Measurements from ENCODE around the gene DUOXA1.

The DUOXA1 gene

DNA sequence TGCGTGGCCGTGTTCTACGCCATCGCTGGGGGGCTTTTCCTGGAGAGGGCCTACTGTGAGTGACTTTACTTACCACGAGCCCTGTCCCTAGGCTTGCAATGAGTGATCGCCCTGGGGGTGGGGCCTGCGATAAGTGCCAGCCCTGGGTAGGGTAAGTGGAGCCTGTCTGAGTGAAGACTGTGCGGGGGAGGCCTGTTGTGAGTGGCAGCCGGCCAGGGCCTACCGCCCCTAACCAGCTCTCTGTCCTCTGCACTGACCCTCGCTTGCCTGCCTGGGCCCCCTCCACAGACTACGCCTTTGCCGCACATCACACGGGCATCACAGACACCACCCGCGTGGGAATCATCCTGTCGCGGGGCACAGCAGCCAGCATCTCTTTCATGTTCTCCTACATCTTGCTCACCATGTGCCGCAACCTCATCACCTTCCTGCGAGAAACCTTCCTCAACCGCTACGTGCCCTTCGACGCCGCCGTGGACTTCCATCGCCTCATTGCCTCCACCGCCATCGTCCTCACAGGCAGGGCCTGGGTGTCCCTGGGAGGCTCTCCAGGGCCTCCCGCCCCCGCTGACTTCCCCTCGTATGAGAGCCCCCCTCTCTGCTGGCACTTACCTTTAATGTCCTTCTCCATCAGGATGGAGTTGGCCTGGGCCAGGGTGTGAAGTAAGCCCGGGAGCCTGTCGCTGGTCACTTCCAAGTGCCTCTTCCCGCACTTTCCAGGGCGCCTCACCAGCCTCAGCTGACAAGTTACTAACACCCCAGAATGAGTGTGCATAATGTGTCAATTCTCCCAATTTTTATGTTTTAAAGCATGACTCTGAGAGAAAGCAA is 22.5 kb upstream of the DUOXA1 start:
- DNase-seq (ENCODE audit: low read depth): no peak
- H3K4me3 ChIP-seq (ENCODE audit: low read depth, low read length): no peak overlapping the region
- TF ChIP-seq, protein P1, sequence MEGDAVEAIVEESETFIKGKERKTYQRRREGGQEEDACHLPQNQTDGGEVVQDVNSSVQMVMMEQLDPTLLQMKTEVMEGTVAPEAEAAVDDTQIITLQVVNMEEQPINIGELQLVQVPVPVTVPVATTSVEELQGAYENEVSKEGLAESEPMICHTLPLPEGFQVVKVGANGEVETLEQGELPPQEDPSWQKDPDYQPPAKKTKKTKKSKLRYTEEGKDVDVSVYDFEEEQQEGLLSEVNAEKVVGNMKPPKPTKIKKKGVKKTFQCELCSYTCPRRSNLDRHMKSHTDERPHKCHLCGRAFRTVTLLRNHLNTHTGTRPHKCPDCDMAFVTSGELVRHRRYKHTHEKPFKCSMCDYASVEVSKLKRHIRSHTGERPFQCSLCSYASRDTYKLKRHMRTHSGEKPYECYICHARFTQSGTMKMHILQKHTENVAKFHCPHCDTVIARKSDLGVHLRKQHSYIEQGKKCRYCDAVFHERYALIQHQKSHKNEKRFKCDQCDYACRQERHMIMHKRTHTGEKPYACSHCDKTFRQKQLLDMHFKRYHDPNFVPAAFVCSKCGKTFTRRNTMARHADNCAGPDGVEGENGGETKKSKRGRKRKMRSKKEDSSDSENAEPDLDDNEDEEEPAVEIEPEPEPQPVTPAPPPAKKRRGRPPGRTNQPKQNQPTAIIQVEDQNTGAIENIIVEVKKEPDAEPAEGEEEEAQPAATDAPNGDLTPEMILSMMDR (IDR thresholded peaks at IDR 0.05; ENCODE audit: insufficient read depth, low read depth, low read length, missing control alignments): no peak

DNA sequence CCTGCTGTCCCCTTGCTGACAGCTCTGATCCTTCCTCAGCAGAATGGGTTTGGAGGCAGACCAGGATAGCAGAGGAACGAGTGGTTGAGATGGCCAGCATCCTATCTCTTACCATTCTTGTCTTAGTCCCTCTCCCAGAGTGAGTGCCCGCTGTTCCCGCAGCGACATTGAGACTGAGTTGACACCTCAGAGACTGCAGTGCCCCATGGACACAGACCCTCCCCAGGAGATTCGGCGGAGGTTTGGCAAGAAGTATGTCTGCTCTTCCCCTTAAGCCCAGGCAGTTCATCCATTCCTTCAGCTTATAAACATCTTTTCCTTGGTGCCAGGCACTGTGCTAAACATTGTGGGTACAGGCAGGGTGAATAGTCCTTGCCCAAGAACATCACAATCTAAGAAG is 21.3 kb upstream of the DUOXA1 start:
- TF ChIP-seq, protein P1 (IDR thresholded peaks at IDR 0.05; ENCODE audit: insufficient read depth, low read depth, low read length, missing control alignments): no peak
- DNase-seq (ENCODE audit: low read depth): no peak
- no peak overlapping the region for H3K4me3 ChIP-seq (ENCODE audit: low read depth, low read length)

DNA sequence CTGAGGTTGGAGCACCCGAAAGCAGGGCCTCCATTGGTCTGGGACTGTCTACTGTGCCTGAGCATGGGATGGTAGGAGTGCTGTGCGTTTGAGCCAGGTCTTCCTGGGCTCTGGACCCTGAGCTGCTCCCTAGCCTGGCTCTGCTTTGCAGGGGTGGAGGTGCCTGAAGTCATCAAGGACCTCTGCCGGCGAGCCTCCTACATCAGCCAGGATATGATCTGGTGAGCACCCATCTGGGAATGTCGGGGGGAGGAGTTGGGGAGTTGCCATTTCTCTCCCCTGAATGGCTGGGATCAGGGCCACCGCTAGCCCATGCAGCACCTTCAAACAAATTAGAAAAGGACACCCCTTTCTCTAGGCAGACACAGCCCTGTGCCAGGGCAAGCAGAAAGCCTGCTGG is 20.8 kb upstream of the DUOXA1 start:
- H3K4me3 ChIP-seq (ENCODE audit: low read depth, low read length): no peak overlapping the region
- TF ChIP-seq, protein P1 (IDR thresholded peaks at IDR 0.05; ENCODE audit: insufficient read depth, low read depth, low read length, missing control alignments): no peak
- DNase-seq (ENCODE audit: low read depth): no peak

DNA sequence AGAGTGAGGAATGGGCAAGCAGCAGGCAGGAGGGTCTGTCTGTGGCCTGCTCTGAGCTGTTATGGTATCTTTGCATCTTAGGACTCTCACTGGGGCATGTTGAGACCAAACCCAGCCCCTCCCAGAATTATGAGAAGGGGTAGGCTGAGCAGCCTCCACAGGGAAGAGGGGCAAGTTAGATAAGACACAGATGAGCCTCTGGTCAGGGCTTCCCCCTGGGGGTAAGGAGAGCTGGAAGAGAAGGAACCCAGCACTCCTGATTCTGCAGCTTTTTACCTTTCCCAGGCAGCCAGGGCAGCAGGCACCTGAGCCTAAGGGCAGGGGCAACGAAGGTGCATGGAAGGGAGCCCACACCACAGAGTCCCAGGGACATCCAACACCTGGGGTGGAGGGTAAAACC is 19.4 kb upstream of the DUOXA1 start:
- TF ChIP-seq, protein P1 (IDR thresholded peaks at IDR 0.05; ENCODE audit: insufficient read depth, low read depth, low read length, missing control alignments): no peak
- no peak overlapping the region for H3K4me3 ChIP-seq (ENCODE audit: low read depth, low read length)
- DNase-seq (ENCODE audit: low read depth): no peak

DNA sequence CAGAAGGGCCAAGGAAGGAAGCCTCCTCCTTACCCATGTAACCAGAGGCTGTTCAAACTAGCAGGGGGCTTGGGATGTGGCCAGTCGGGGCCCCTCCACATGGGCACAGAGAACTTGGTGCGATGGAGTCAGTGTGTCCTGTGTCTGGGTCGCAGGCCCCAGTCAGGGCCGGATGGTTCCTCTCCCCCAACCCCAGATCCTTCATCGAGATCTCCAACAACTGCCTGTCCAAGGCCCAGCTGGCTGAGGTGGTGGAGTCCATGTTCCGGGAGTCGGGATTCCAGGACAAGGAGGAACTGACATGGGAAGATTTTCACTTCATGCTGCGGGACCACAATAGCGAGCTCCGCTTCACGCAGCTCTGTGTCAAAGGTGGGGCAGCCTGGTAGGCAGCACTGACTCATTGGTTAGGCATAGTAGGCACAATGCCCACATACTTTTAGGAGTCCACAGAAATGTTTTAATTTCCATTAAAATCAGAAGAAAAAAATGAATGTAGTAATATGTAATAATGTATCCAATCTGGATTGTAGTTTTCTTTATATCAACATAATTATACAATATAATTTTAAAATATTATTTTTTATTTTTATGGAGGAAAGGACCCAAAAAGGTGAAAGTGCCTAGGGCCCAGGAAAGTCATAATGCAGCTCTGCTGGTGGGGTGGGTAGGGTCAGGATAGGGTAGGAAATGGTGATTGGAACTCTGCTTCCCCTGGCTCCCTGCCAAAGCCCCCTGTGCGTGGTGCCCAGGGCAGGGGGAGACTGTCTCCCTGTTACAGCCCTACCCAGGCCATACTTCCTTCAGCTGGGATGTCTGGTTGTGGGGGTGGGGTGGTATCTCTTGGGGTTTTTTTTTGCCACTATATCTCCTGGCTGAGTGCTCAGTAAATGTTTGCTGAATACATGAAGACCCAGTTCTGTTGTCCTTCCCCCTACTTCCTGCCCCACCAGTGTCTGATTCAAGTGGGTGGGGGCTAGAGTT is 18.7 kb upstream of the DUOXA1 start:
- no peak overlapping the region for H3K4me3 ChIP-seq (ENCODE audit: low read depth, low read length)
- TF ChIP-seq, protein P1 (IDR thresholded peaks at IDR 0.05; ENCODE audit: insufficient read depth, low read depth, low read length, missing control alignments): no peak
- no peak for DNase-seq (ENCODE audit: low read depth)

DNA sequence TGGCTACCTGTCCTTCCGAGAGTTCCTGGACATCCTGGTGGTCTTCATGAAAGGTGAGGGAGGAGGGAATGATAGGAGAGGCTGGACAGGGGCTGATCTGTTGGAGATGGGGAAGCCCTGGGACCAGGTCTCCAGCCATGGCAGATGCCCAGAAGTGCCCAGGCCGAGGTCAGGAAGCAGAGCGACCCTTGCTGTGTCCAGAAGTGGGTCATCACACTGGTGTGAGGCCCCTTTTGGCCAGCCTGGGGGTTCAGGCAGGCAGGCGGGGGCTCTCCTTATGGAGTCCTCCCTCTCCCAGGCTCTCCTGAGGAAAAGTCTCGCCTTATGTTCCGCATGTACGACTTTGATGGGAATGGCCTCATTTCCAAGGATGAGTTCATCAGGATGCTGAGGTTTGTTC is 17.9 kb upstream of the DUOXA1 start:
- TF ChIP-seq, protein P1 (IDR thresholded peaks at IDR 0.05; ENCODE audit: insufficient read depth, low read depth, low read length, missing control alignments): no peak
- H3K4me3 ChIP-seq (ENCODE audit: low read depth, low read length): no peak overlapping the region
- no peak for DNase-seq (ENCODE audit: low read depth)
